OCI-LY1 (cell line): ENCODE data around the gene DPP7.

Experiments
- H2AFZ ChIP-seq: fragments of 200-600 bp; sonication (generic), shearing (Covaris generic); 2 replicates; pipeline ENCODE4 v1.6.0; 2014; ENCODE audit warnings: antibody characterized with exemption, mild to moderate bottlenecking, low read length
- H3F3A ChIP-seq: fragments of 200-600 bp; sonication (generic), shearing (Covaris generic); 2 replicates; pipeline ENCODE4 v1.6.0; 2014; ENCODE audit warnings: mild to moderate bottlenecking, antibody characterized with exemption, low read length, moderate library complexity; ENCODE audit not compliant: insufficient read depth
- H3K27ac ChIP-seq: fragments of 200-600 bp; sonication (generic); 2 replicates; pipeline ENCODE4 v1.5.1; 2014; ENCODE audit warnings: low read length, mixed run types, mild to moderate bottlenecking, low read depth; ENCODE audit not compliant: poor library complexity, severe bottlenecking
- H3K27me3 ChIP-seq: fragments of 200-600 bp; sonication (generic); 2 replicates; pipeline ENCODE4 v1.6.0; 2014; ENCODE audit warnings: antibody characterized with exemption, mild to moderate bottlenecking, low read length, moderate library complexity; ENCODE audit not compliant: insufficient read depth
- H3K36me3 ChIP-seq: fragments of 200-600 bp; sonication (generic); 2 replicates; pipeline ENCODE4 v1.6.1; 2014; ENCODE audit warnings: mild to moderate bottlenecking, antibody characterized with exemption, low read length, moderate library complexity, mixed read lengths; ENCODE audit not compliant: insufficient read depth
- H3K4me1 ChIP-seq: fragments of 200-600 bp; sonication (generic); 2 replicates; pipeline ENCODE4 v1.5.1; 2014; ENCODE audit warnings: mild to moderate bottlenecking, low read length, moderate library complexity; ENCODE audit not compliant: insufficient read depth, severe bottlenecking
- H3K4me2 ChIP-seq: fragments of 200-600 bp; sonication (generic), shearing (Covaris generic); 2 replicates; pipeline ENCODE4 v1.6.1; 2014; ENCODE audit warnings: low read length
- H3K4me3 ChIP-seq: fragments of 200-600 bp; sonication (generic); 2 replicates; pipeline ENCODE4 v1.5.1; 2014; ENCODE audit warnings: low read length, low read depth, mild to moderate bottlenecking, mixed read lengths; ENCODE audit not compliant: poor library complexity, severe bottlenecking
- H3K79me2 ChIP-seq: fragments of 200-600 bp; shearing (Covaris generic); 2 replicates; pipeline ENCODE4 v1.6.1; 2016; ENCODE audit warnings: mixed run types, low read length, mixed read lengths; ENCODE audit not compliant: insufficient read depth
- H3K9ac ChIP-seq: fragments of 200-600 bp; sonication (generic), shearing (Covaris generic); 2 replicates; pipeline ENCODE4 v1.6.1; 2014; ENCODE audit warnings: mild to moderate bottlenecking, low read length, mixed read lengths
- H3K9me2 ChIP-seq: fragments of 200-600 bp; sonication (generic), shearing (Covaris generic); 2 replicates; pipeline ENCODE4 v1.6.1; 2014; ENCODE audit warnings: low read depth, mild to moderate bottlenecking, low read length, mixed read lengths
- H3K9me3 ChIP-seq: fragments of 200-600 bp; shearing (Covaris generic); 2 replicates; pipeline ENCODE4 v1.6.1; 2014; ENCODE audit warnings: low read length, mixed read lengths
- H4K20me1 ChIP-seq: fragments of 200-600 bp; sonication (generic), shearing (Covaris generic); 2 replicates; pipeline ENCODE4 v1.6.0; 2016; ENCODE audit warnings: mild to moderate bottlenecking, low read length; ENCODE audit not compliant: insufficient read depth
- CTCF ChIP-seq: fragments of 200-600 bp; sonication (generic), shearing (Covaris generic); IDR thresholded peaks from 2 replicates; pipeline ENCODE4 v1.5.1; 2017; ENCODE audit warnings: mild to moderate bottlenecking, antibody characterized with exemption, low read length, moderate library complexity, mixed read lengths
- EZH2 ChIP-seq: fragments of 200-600 bp; sonication (generic), shearing (Covaris generic); IDR thresholded peaks from 2 replicates; pipeline ENCODE4 v1.8.0; 2017; ENCODE audit warnings: borderline replicate concordance, mixed run types, mild to moderate bottlenecking, antibody characterized with exemption, low read length, moderate library complexity, mixed read lengths

Gene DPP7

GRCh38 chr9:137110147-137110910, 4.2 kb downstream of the DPP7 start:
- no peaks in the 10 kb centered on the region for H3F3A ChIP-seq
- H3K4me3 ChIP-seq: no peak overlapping the region
- TF ChIP-seq CTCF (no peak), EZH2 (no peak)
- no peaks in the 10 kb centered on the region for H3K9me3 ChIP-seq
- no peaks in the 10 kb centered on the region for H3K27me3 ChIP-seq
- peaks cover 78% of the 10 kb centered on the region for H3K36me3 ChIP-seq
- no peaks in the 10 kb centered on the region for H4K20me1 ChIP-seq
- H3K4me1 ChIP-seq: peaks cover 19% of the 10 kb centered on the region
- H3K9ac ChIP-seq: no peak overlapping the region
- H3K9me2 ChIP-seq: no peaks in the 10 kb centered on the region
- H3K4me2 ChIP-seq: no peak overlapping the region
- no peaks in the 10 kb centered on the region for H3K79me2 ChIP-seq
- no peak overlapping the region for H2AFZ ChIP-seq
- no peak overlapping the region for H3K27ac ChIP-seq

DNA sequence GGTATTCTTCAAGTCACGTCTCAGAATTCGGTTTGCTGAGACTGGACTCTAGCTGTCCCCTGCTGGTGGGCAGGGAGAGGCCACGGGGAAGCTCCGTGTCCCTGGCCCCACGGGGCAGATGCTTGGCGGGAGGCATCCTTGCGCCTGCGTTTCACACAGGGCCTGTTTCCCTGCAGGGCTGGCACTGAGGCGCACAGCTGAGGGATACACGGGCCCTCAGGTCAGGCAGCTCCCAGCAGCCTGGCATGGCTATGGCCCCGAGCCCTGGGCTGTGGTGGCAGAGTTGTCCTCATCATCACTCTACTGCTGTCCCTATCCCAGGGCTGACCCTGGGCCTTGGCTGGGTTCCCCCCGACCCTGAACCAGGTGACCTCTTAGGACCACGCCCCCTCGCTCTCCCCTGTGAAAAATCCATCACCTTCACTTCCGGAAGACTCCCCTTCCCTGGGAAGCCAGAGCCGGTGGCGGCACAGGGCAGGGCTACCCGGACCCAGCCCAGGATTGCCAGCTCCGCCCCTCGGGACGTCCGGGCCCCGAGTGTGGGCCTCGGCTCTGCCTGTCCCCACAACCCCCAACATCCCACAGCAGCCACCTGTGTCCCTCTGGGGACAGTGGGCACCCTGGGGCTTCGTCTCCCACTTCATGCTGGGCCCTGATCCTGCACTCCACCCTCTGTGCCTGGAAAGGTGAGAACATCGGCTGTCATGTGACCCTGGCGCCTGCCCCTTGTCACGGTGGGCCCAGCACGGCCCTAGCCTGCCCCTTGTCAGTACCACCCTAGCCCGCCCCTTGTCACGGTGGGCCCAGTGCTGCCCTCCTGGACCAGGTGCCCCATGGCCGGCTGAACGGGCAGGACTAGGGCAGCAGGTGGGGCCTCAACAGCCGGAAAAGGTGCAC, 5.0 kb downstream of the DPP7 start:
- Histone ChIP-seq H3K27ac (no peak overlapping the region), H3K4me1 (peaks cover 11% of the 10 kb centered on the region), H3K79me2 (no peaks in the 10 kb centered on the region), H3K36me3 (peaks cover 86% of the 10 kb centered on the region), H3F3A (no peaks in the 10 kb centered on the region), H3K9me3 (no peaks in the 10 kb centered on the region), H3K9ac (no peak overlapping the region), H2AFZ (no peak overlapping the region), H4K20me1 (no peaks in the 10 kb centered on the region), H3K4me2 (no peak overlapping the region), H3K4me3 (no peak overlapping the region), H3K9me2 (no peaks in the 10 kb centered on the region), H3K27me3 (no peaks in the 10 kb centered on the region)
- TF ChIP-seq CTCF (no peak), EZH2 (no peak)

DNA sequence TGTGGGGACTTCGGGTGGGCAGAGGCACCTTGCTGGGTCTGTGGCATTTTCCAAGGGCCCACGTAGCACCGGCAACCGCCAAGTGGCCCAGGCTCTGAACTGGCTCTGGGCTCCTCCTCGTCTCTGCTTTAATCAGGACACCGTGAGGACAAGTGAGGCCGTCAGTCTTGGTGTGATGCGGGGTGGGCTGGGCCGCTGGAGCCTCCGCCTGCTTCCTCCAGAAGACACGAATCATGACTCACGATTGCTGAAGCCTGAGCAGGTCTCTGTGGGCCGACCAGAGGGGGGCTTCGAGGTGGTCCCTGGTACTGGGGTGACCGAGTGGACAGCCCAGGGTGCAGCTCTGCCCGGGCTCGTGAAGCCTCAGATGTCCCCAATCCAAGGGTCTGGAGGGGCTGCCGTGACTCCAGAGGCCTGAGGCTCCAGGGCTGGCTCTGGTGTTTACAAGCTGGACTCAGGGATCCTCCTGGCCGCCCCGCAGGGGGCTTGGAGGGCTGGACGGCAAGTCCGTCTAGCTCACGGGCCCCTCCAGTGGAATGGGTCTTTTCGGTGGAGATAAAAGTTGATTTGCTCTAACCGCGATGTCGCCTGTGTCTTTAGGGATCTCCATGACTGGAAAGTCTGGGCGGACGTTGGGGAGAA, 5.8 kb downstream of the DPP7 start:
- Histone ChIP-seq H3K9me3 (no peaks in the 10 kb centered on the region), H3K79me2 (no peaks in the 10 kb centered on the region), H3K9me2 (no peaks in the 10 kb centered on the region), H3F3A (no peaks in the 10 kb centered on the region), H2AFZ (no peak overlapping the region), H3K9ac (no peak overlapping the region), H3K27ac (no peak overlapping the region), H4K20me1 (no peaks in the 10 kb centered on the region), H3K4me1 (peaks cover 10% of the 10 kb centered on the region), H3K27me3 (no peaks in the 10 kb centered on the region), H3K4me3 (no peak overlapping the region), H3K36me3 (peaks cover 94% of the 10 kb centered on the region), H3K4me2 (no peak overlapping the region)
- no peak for TF ChIP-seq EZH2
- no peak for TF ChIP-seq CTCF
